ENCODE results near the gene WWC2.

WWC2 gene

GRCh38 chr4:183163135-183163534 lies 64.1 kb downstream of the WWC2 start:
- H3K4me3 ChIP-seq (ENCODE audit: low read depth, low read length), result no peak overlapping the region
- DNase-seq (ENCODE audit: low read depth, low spot score), result no peak
- in situ Hi-C loops (cut with HindIII; ENCODE audit: low sequenced_read_pairs), result no loop called here
- TF ChIP-seq CTCF (IDR thresholded peaks at IDR 0.05; ENCODE audit: low read depth, low read length), result no peak

DNA sequence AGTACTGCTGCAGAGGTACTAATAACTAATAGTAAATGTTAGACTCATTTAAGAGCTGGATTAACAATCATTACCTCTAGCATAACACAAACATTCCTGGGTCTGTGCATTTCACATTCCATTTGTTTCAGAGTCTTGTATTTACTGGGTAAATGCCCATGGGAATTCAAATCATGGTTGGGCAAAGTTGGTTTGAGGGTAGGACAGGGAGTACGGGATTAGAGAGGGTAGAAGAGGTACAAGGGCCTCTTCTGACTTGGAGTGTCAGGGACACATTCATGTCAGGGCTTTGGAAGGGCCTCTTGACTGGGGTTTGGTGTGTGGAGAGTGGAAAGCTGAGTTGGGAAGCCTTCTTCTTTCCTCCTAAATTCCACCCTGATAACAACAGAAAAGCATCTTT lies 65.9 kb downstream of the WWC2 start:
- no peak for TF ChIP-seq CTCF (IDR thresholded peaks at IDR 0.05; ENCODE audit: low read depth, low read length)
- no peak overlapping the region for H3K4me3 ChIP-seq (ENCODE audit: low read depth, low read length)
- in situ Hi-C loops (cut with HindIII; ENCODE audit: low sequenced_read_pairs), result no loop called here
- no peak for DNase-seq (ENCODE audit: low read depth, low spot score)

DNA sequence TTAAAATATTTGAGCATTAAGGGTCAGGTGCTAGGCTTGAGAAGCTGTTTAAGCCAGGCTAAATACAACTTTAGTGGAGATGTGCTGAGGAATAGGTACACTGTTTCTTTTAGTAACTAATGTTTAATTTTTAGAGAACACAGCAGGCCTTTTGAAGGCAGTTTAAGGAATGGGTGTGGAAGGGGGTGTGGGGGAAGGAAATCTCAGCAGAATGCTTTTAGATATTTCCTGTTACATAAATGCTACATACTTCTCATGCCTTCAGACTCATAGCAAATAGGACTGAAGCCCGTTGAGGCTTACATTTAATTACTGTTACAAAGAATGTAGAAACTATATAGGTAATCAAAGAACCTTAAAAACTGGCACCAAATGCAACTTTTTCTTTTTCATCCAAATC lies 66.3 kb downstream of the WWC2 start:
- no peak for DNase-seq (ENCODE audit: low read depth, low spot score)
- in situ Hi-C loops (cut with HindIII; ENCODE audit: low sequenced_read_pairs), result no loop called here

GRCh38 chr4:183170894-183171293 lies 71.8 kb downstream of the WWC2 start:
- DNase-seq (ENCODE audit: low read depth, low spot score), result no peak
- no peak overlapping the region for H3K4me3 ChIP-seq (ENCODE audit: low read depth, low read length)
- TF ChIP-seq CTCF (IDR thresholded peaks at IDR 0.05; ENCODE audit: low read depth, low read length), result no peak
- in situ Hi-C loops (cut with HindIII; ENCODE audit: low sequenced_read_pairs), result no loop called here

More for the DNA sequence above, 66.3 kb downstream of the WWC2 start:
- H3K4me3 ChIP-seq (ENCODE audit: low read depth, low read length), result no peak overlapping the region
- no peak for TF ChIP-seq CTCF (IDR thresholded peaks at IDR 0.05; ENCODE audit: low read depth, low read length)

GRCh38 chr4:183171484-183172267 lies 72.6 kb downstream of the WWC2 start:
- no peak for TF ChIP-seq CTCF (IDR thresholded peaks at IDR 0.05; ENCODE audit: low read depth, low read length)
- H3K4me3 ChIP-seq (ENCODE audit: low read depth, low read length), result no peak overlapping the region
- DNase-seq (ENCODE audit: low read depth, low spot score), result no peak
- in situ Hi-C loops (cut with HindIII; ENCODE audit: low sequenced_read_pairs), result no loop called here

DNA sequence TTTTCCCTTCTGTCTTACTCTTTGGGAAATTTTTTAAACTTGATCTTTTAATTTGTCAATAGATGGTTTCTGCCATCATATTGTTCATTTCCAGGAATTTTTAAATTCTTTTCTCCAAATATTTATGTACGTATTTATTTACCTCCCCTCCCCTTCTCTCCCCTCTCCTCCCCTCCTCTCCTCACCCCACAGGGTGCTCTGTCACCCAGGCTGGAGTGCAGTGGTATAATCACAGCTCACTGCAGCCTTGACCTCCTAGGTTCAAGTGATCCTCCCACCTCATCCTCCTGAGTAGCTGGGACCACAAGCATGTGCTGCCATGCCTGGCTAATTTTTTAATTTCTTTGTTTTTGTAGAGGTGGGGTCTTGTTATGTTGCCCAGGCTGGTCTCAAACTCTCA lies 73.8 kb downstream of the WWC2 start:
- no peak for DNase-seq (ENCODE audit: low read depth, low spot score)
- no peak for TF ChIP-seq CTCF (IDR thresholded peaks at IDR 0.05; ENCODE audit: low read depth, low read length)
- H3K4me3 ChIP-seq (ENCODE audit: low read depth, low read length), result no peak overlapping the region
- in situ Hi-C loops (cut with HindIII; ENCODE audit: low sequenced_read_pairs), result no loop called here
